ENCODE data around the gene PLA2G2E.

DNA sequence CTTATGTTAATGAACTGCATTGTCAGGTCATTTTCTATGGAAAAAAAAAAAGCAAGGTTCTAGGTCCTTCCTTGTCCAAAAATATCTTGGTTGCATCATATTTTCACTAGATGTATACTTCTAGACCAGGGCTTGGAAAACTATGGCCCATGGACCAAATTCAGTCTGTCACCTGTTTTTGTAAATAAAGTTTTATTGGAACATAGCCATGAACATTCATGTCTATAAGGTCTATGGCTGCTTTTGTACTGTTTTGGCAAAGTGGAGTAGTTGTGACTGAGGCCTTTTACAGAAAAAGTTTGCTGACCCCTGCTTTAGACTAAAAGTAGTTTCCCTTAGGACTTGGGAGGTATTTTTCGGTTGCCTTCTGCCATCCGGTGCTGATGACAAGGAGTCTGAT lies 19.2 kb upstream of the PLA2G2E start:
- TF ChIP-seq, protein P1, sequence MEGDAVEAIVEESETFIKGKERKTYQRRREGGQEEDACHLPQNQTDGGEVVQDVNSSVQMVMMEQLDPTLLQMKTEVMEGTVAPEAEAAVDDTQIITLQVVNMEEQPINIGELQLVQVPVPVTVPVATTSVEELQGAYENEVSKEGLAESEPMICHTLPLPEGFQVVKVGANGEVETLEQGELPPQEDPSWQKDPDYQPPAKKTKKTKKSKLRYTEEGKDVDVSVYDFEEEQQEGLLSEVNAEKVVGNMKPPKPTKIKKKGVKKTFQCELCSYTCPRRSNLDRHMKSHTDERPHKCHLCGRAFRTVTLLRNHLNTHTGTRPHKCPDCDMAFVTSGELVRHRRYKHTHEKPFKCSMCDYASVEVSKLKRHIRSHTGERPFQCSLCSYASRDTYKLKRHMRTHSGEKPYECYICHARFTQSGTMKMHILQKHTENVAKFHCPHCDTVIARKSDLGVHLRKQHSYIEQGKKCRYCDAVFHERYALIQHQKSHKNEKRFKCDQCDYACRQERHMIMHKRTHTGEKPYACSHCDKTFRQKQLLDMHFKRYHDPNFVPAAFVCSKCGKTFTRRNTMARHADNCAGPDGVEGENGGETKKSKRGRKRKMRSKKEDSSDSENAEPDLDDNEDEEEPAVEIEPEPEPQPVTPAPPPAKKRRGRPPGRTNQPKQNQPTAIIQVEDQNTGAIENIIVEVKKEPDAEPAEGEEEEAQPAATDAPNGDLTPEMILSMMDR (IDR thresholded peaks at IDR 0.05 in 8 of 11, conservative IDR thresholded peaks at IDR 0.05 in 3 of 11), result no peak
- TF ChIP-seq POLR2A (IDR thresholded peaks at IDR 0.05), result no peak
- no peak for TF ChIP-seq POLR2AphosphoS5 (IDR thresholded peaks at IDR 0.05)

All from spleen (tissue), 7 donors.